GM21529 (cell line): ENCODE measurements around the gene DNAJB14.

Experiments
- ATAC-seq: cut with Tn5 transposase; IDR thresholded peaks from one replicate; pipeline ENCODE4 v1.9.1; 2021; ENCODE audit not compliant: unreplicated experiment

Gene DNAJB14

DNA sequence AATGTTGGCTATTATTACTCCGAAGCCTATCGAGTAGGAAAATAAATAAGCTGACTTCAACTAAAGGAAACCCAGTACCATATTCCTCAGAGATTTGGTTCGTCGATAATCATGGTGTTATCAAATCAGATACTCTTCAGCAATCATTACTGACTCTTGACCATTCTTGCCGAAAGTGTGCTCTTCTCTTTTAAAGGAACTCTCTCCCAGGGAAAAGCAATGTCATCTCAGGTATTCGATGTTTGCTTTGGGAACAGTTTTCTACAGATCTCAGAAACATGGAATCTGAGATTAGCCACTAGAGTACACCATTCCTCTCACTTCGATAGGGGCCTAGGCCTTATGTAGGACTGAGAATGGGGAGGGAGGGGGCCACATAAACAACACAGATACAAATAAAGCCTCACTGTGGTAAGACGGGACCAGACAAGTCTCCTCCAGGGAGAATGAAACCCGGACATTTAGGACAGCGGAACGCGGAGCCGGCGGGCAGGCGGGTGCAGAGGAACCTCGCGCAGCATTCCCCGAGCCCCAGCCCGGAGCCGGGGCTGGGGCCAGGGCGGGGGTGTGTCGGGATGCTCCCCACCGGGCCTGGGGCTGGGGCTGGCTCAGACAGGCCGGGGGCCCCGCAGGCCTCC lies 581 bp downstream of the DNAJB14 start:
- peak; percentile 1 for ATAC-seq

- no peak for ATAC-seq
Measured at GRCh38 chr4:99943904-99944437, 2.4 kb downstream of the DNAJB14 start.

GRCh38 chr4:99938243-99938753 lies 8.1 kb downstream of the DNAJB14 start:
- ATAC-seq, result no peak

GRCh38 chr4:99934891-99935290 lies 11.5 kb downstream of the DNAJB14 start:
- no peak for ATAC-seq

- no peak for ATAC-seq
Measured at GRCh38 chr4:99927566-99927965, 18.9 kb downstream of the DNAJB14 start.

GRCh38 chr4:99921174-99921573 lies 25.2 kb downstream of the DNAJB14 start:
- no peak for ATAC-seq

DNA sequence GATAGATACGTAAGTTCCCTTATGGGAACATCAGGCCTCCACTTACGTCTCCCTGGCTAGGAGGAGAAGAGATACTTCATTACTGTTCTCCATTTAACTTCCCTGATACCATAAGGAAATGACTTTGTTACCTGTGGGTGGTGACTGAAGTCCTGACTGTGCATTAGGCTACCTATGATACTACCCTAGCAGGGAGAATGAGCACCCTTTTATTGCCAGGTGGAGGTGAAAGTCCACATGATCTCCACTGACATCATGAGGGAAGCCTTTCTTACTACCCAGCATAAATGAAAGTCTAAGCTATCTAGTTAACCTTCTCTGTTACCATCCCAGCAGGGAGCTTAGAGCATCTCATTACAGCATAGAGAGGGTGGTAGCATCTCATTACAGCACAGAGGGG lies 27.8 kb downstream of the DNAJB14 start:
- no peak for ATAC-seq

- no peak for ATAC-seq
Measured at GRCh38 chr4:99917575-99917974, 28.8 kb downstream of the DNAJB14 start.

DNA sequence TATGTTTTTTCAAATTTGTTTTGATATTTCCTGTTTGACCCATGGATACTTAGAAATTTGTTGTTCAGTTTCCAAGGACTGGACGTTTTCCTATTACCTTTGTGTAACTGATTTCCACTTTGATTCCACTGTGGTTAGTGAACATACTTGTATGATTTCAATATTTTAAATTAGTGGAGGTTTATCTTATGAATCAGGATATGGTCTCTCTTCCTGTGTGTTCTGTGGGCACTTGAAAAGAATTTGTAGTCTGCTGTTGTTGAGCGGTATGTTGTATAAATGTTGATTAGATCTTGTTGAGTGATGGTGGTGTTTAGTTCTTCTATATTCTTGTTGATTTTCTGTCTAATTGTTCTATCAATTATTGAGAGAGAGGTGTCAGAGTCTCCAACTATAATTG lies 31.0 kb downstream of the DNAJB14 start:
- ATAC-seq, result no peak

DNA sequence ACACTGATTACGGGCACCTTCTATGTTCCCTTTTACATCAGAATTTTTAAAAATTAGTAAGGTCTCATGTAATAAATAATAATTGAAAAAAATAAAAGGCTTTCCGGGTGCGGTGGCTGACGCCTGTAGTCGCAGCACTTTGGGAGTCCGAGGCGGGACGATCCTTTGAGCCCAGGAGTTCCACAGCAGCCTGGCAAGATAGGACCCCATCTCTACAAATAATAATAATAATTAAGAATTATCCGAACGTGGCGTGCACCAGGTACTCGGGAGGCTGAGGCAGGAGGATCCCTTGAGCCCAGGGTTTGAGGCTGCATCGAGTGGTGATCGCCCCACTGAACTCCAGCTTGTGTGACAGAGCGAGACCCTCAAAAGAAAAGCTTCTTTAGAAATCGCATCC lies 51.4 kb downstream of the DNAJB14 start:
- ATAC-seq, result no peak

DNA sequence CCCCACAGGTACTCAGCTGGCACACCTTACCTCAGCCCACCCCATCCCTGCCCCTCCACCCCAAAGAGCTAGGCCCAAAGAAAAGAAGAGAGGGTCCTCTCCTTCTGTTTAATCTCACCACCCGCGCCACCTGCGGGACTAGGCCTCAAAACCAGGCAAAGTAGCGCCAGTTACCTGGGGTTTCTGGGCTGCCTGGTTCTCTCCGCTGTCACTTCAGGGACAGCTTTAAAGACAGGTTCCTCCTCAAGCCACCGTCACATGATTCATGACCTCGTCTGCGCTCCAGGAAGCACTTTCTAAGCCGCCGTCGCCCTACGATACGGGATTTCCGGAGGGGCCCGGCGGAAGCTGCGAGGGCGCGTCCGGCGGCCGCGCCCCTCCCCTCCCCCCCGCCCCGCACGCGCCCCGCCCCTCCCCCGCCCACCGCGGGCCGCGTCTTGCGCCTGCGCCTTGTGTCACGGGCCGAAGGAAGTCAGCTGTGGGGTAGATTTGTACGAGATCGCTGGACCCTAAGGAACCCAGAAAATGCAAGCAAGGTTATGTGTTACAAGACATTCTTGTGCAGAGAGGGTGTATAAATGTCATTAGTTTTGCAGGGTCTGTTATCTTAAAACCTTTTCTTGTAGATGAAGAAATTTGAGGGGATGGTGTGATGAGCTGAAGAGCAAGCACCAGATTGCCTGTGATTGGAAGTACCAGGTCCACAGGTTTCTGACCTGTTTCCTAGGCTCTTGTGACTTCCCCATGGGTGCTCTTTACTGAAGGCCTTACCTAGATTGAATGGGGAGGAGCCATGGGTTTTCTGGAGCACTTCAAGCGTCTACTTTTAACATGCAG lies 52.0 kb downstream of the DNAJB14 start, which contains the start of gene LAMTOR3:
TSS of gene LAMTOR3 (minus strand) at position 267 of the 837 bp plus-strand sequence. CDS start 464 bp downstream, outside the sequence.
- ATAC-seq, result peak; percentile 100

- ATAC-seq, result no peak
Measured at GRCh38 chr4:99893839-99894160, 52.6 kb downstream of the DNAJB14 start.

GRCh38 chr4:99893029-99893428 lies 53.4 kb downstream of the DNAJB14 start:
- ATAC-seq, result no peak

GRCh38 chr4:99891351-99891750 lies 55.1 kb downstream of the DNAJB14 start:
- no peak for ATAC-seq

DNA sequence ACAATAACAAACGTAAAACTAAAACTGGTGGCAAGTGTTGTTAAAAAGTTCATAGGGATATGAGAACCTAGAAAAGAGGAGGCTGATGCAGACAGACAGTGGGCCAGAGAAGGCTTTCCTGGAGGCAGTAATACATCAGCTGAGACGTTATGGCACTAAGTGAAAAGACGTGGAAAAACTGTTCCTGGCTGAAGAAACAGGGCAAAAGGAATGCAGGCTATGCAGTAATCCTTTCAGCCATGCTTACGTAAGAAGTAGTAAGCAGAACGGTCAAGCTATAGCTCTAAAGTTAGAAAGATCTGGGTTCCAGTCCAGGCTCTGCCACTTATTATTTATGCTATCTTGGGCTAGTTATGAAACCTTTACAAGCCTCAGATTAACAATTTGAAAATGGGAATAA lies 58.6 kb downstream of the DNAJB14 start:
- no peak for ATAC-seq

DNA sequence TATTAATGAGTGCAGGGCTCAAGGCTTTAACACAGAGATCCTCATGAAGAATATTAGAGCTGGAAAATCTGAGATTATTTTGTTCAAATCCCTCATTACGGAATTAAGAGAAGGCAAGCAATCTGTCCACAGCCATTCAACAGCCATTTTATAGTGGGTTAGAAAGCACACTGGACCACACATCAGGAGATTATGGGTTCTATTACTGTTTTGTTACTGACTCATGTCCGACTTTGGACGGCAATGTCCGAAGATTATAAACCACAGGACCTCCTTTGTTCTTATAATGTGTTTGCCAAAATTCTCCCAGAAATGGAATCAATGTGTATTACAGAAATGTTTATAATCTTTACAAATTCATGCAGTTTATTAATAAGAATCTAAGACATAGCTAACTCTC lies 60.3 kb downstream of the DNAJB14 start:
- no peak for ATAC-seq

DNA sequence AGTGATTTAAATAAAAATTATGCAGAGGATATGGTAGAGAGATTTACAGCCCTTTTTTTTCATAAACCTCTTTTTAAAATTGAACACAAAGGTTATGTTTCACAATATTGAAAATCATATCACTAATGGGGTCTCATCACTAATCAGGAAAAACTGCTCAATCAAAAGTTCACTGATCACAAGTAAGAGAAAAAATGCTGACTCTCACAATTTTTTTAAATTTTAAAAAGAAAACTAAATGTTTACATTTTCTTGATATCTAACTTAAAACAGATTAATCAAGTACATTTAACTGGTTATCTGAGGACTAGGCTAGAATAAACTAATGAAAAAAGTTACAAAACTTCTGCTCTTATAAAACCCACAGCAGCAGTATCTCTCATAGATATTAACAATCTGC lies 60.7 kb downstream of the DNAJB14 start:
- ATAC-seq, result no peak

- ATAC-seq, result peak; percentile 68
Measured at GRCh38 chr4:99885063-99885664, 61.3 kb downstream of the DNAJB14 start.

- ATAC-seq, result no peak
Measured at GRCh38 chr4:99879458-99879857, 67.0 kb downstream of the DNAJB14 start.

DNA sequence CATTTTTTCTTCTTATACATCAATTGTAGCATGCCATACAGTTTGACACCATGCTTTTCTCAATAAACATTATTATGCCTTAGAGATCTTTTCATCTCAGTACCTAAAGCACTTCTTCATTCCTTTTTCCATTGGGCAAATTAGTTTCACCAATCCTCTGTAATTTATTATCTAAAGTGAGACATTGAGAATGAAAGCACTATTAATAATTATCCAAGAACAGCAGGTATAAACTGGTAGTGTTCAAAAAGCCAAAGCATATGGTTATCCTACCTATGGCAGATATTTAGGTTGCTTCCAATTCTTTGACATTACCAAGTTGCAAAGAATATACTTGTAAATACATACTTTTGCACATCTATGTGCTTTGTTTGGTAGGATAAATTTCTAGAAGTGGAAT lies 67.8 kb downstream of the DNAJB14 start:
- no peak for ATAC-seq

DNA sequence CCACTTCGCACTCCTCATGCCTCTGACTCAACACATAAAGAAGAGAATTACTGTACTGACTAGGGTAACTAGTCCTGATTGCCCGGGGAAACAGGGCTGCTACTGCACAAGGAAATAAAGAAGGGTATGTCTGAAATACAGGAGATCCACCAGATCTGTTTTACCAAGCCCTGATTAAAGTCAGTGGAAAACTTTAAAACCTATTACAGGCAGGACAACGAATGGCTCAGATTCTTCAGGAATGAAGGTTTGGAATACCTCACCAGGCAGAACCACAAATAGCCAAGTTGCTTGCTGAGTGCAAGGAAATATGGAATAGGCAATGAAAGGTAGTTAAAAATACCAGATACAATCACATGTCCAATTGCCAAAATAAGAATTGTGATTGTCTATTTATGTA lies 69.5 kb downstream of the DNAJB14 start:
- no peak for ATAC-seq

DNA sequence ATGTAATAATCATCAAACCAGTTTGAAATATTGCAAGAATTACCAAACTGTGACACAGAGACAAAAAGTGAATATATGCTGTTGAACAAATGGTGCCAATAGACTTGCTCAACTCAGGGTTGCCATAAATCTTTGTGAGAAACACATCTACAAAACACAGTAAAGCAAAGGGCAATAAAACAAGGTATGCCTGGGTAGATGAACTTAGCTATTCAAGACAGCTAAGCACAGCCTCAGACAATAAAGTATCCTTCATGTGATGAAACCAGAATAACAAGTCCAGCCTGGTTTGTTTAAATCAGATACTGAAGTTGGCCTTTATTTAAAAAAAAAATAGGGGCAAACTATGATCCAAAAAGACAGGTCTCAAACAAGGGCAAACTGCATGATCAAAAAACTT lies 71.3 kb downstream of the DNAJB14 start:
- ATAC-seq, result no peak
